Measurements from ENCODE around the gene MBD3L1. TPM values are rescaled to one million over a fixed set of nuclear protein-coding genes. Genes with fewer than 3 reads are reported as not detected.

MBD3L1 gene
- total and polyA plus RNA-seq, 10 of the 15 experiments (the other 5 are each of a cell fraction or from before 2014, with no cell fraction given), result not detected

DNA sequence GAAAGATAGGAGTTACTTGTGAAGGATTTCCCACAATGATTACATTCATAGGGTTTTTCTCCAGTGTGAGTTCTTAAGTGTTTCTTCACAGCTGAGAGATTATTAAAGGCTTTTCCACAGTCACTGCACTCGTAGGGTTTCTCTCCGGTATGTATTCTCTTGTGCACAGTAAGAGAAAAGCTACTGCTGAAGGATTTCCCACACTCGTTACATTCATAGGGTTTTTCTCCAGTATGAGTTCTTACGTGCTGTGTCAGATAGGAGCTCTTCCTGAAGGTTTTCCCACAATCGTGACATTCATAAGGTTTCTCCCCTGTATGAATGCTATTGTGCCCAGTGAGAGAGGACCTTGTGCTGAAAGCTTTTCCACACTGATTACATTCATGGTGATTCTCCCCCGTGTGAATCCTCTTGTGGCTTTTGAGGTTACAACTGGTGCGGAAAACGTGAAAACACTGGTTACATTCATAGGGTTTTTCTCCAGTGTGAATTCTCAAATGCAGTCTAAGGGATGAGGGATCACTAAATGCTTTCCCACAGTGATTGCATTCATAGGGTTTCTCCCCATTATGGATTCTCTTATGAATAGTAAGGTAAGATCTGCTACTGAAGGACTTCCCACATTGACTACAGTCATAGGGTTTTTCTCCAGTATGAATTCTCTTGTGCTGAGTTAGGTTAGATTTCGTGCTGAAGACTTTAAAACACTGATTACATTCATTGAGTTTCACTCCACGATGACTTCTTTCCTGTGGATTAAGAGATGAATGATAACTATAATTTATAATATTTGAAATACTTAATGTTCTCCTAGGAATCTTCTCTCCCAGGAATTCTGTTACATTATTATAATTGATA lies 20.6 kb upstream of the MBD3L1 start:
- SMC1A ChIA-PET (ENCODE audit: uncharacterized antibody, unreplicated experiment), result no interaction called here
- BruUV-seq (replicated peaks), result no TSS peak
- ATAC-seq (no peak), FAIRE-seq (no peak), DNase-seq (ENCODE audit: low read depth, low spot score) (no peak)
- CTCF ChIA-PET, result no interaction called here
- no peak for TF ChIP-seq JUNB (IDR thresholded peaks at IDR 0.05)
- TF ChIP-seq, protein P1, sequence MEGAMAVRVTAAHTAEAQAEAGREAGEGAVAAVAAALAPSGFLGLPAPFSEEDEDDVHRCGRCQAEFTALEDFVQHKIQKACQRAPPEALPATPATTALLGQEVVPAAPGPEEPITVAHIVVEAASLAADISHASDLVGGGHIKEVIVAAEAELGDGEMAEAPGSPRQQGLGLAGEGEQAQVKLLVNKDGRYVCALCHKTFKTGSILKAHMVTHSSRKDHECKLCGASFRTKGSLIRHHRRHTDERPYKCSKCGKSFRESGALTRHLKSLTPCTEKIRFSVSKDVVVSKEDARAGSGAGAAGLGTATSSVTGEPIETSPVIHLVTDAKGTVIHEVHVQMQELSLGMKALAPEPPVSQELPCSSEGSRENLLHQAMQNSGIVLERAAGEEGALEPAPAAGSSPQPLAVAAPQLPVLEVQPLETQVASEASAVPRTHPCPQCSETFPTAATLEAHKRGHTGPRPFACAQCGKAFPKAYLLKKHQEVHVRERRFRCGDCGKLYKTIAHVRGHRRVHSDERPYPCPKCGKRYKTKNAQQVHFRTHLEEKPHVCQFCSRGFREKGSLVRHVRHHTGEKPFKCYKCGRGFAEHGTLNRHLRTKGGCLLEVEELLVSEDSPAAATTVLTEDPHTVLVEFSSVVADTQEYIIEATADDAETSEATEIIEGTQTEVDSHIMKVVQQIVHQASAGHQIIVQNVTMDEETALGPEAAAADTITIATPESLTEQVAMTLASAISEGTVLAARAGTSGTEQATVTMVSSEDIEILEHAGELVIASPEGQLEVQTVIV (IDR thresholded peaks at IDR 0.05; ENCODE audit: borderline replicate concordance, partially characterized antibody), result no peak
- TF ChIP-seq ESRRA (IDR thresholded peaks at IDR 0.05; ENCODE audit: low read length), result no peak
- TF ChIP-seq BMI1 (IDR thresholded peaks at IDR 0.05; ENCODE audit: borderline replicate concordance), result no peak
- TF ChIP-seq, protein P2, sequence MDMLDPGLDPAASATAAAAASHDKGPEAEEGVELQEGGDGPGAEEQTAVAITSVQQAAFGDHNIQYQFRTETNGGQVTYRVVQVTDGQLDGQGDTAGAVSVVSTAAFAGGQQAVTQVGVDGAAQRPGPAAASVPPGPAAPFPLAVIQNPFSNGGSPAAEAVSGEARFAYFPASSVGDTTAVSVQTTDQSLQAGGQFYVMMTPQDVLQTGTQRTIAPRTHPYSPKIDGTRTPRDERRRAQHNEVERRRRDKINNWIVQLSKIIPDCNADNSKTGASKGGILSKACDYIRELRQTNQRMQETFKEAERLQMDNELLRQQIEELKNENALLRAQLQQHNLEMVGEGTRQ (IDR thresholded peaks at IDR 0.05; ENCODE audit: borderline replicate concordance, low read depth, low read length), result no peak
- TF ChIP-seq ZNF24 (IDR thresholded peaks at IDR 0.05), result no peak
- peak; percentile 47 for TF ChIP-seq KLF5 (IDR thresholded peaks at IDR 0.05; ENCODE audit: partially characterized antibody)
- 89% methylated on average over 10 of the region's 10 CpGs for WGBS (ENCODE audit: insufficient coverage, insufficient replicate concordance, low lambda C conversion rate, missing lambda C conversion rate)
- H4K20me1 ChIP-seq (ENCODE audit: control insufficient read depth, insufficient read depth), result no peaks in the 10 kb centered on the region
- no peak overlapping the region for H3K4me2 ChIP-seq (ENCODE audit: control insufficient read depth, insufficient read depth)
- H2AFZ ChIP-seq (ENCODE audit: control insufficient read depth, low read depth, low read length), result no peak overlapping the region
- POLR2A ChIA-PET, result no interaction called here
- no peak overlapping the region for H3K9ac ChIP-seq (ENCODE audit: control insufficient read depth, insufficient read depth, low read length)
- H3K27me3 ChIP-seq (replicated peaks in 1 of 2; ENCODE audit: control insufficient read depth in 2 of 2, insufficient read depth in 2 of 2, low read length in 1 of 2), result no peaks in the 10 kb centered on the region
- in situ Hi-C loops (cut with MboI) (no loop called here), intact Hi-C loops (cut with micrococcal nuclease; ENCODE audit: unreplicated experiment) (no loop called here)
- H3K9me3 ChIP-seq (replicated peaks; ENCODE audit: control insufficient read depth, insufficient read depth, low read length), result peaks cover 11% of the 10 kb centered on the region
- H3K36me3 ChIP-seq (ENCODE audit: control insufficient read depth in 2 of 2, insufficient read depth in 2 of 2, low read length in 1 of 2), result no peaks in the 10 kb centered on the region
- no peak overlapping the region for H3K27ac ChIP-seq (ENCODE audit: control insufficient read depth, insufficient read depth)
- no peak overlapping the region for H3K4me3 ChIP-seq
- H3K79me2 ChIP-seq (ENCODE audit: control insufficient read depth, insufficient read depth, low read length), result no peaks in the 10 kb centered on the region
- RAD21 ChIA-PET (ENCODE audit: unreplicated experiment), result no interaction called here
- H3K4me1 ChIP-seq (ENCODE audit: control insufficient read depth, insufficient read depth, low read length), result no peaks in the 10 kb centered on the region

All from GM12878 (cell line).